IMR-90 (cell line): ENCODE data around the gene TRIM33. TPM values are rescaled to one million over a fixed set of nuclear protein-coding genes. Genes with fewer than 3 reads are reported as not detected.

Source experiments
- ATAC-seq: fragments of 200-7000 bp; cut with Tn5 transposase; 2 replicates; pipeline ENCODE4 v1.9.1; 2020; ENCODE audit warnings: low read depth, mild to moderate bottlenecking, moderate library complexity
- BruUV-seq: library from RNA; stranded (reverse); fragments of 400-500 nt; replicated peaks from 2 replicates; lab custom pipeline; 2021; lab: Mats Ljungman, UMichigan
- CTCF ChIA-PET: fragments of 300-600 bp; formaldehyde crosslinking; extraction: SDS; loops from one replicate; lab custom pipeline; 2021; ENCODE audit warnings: antibody characterized with exemption; lab: Yijun Ruan, JAX
- POLR2A ChIA-PET: fragments of 300-600 bp; sonication (Branson Sonifier 250); formaldehyde crosslinking; loops from one replicate; lab custom pipeline; 2022; ENCODE audit warnings: antibody characterized with exemption; ENCODE audit not compliant: unreplicated experiment; lab: Charles Lee
- DNase-seq: peaks from one replicate; pipeline ENCODE4 v3.0.0; 2013
- H2AFZ ChIP-seq: replicated peaks from 2 replicates; pipeline ENCODE3; 2013; ENCODE audit warnings: low read length, mild to moderate bottlenecking; ENCODE audit not compliant: poor library complexity
- H2AK5ac ChIP-seq: 2 replicates; pipeline ENCODE4 v1.6.1; 2013; ENCODE audit warnings: low read depth, low read length, inconsistent platforms
- H2AK9ac ChIP-seq: replicated peaks from 2 replicates; pipeline ENCODE3; 2013; ENCODE audit warnings: mild to moderate bottlenecking, low read depth, low read length, moderate library complexity; ENCODE audit not compliant: poor library complexity
- H2BK120ac ChIP-seq: 2 replicates; pipeline ENCODE4 v1.6.1; 2013; ENCODE audit warnings: low read depth, low read length, inconsistent platforms
- H2BK15ac ChIP-seq: 3 replicates; pipeline ENCODE4 v1.6.1; 2013; ENCODE audit warnings: low read depth, low read length, inconsistent platforms
- H2BK20ac ChIP-seq: 2 replicates; pipeline ENCODE4 v1.6.1; 2013; ENCODE audit warnings: low read depth, mild to moderate bottlenecking, inconsistent platforms, low read length, moderate library complexity
- H2BK5ac ChIP-seq: 2 replicates; pipeline ENCODE4 v1.6.1; 2013; ENCODE audit warnings: mild to moderate bottlenecking, low read depth, low read length, inconsistent platforms; ENCODE audit not compliant: poor library complexity, severe bottlenecking
- H3K14ac ChIP-seq: replicated peaks from 2 replicates; pipeline ENCODE4 v1.6.1; 2013; ENCODE audit warnings: low read depth, low read length, inconsistent platforms
- H3K18ac ChIP-seq: 2 replicates; pipeline ENCODE4 v1.6.1; 2013; ENCODE audit warnings: low read depth, low read length, control low read depth
- H3K23ac ChIP-seq: 2 replicates; pipeline ENCODE4 v1.6.1; 2013; ENCODE audit warnings: low read depth, low read length, inconsistent platforms
- H3K27ac ChIP-seq: 2 replicates; pipeline ENCODE4 v1.5.1; 2013; ENCODE audit warnings: mild to moderate bottlenecking, control low read depth, low read length; ENCODE audit not compliant: insufficient read depth
- H3K27me3 ChIP-seq: 2 replicates; pipeline ENCODE4 v1.6.1; 2013; ENCODE audit warnings: low read length; ENCODE audit not compliant: control insufficient read depth, insufficient read depth
- H3K36me3 ChIP-seq: 2 replicates; pipeline ENCODE4 v1.6.1; 2013; ENCODE audit warnings: low read length, mixed read lengths; ENCODE audit not compliant: control insufficient read depth, insufficient read depth
- H3K4ac ChIP-seq: 2 replicates; pipeline ENCODE4 v1.6.1; 2013; ENCODE audit warnings: low read depth, low read length, inconsistent platforms
- H3K4me1 ChIP-seq: 2 replicates; pipeline ENCODE4 v1.6.1; 2013; ENCODE audit warnings: low read length, mixed read lengths; ENCODE audit not compliant: control insufficient read depth, insufficient read depth
- H3K4me2 ChIP-seq: 2 replicates; pipeline ENCODE4 v1.6.1; 2013; ENCODE audit warnings: low read depth, mild to moderate bottlenecking, control low read depth, low read length, moderate library complexity
- H3K4me3 ChIP-seq: 2 replicates; pipeline ENCODE4 v1.5.1; 2013; ENCODE audit warnings: low read depth, mild to moderate bottlenecking, control low read depth, low read length, moderate library complexity; ENCODE audit not compliant: insufficient read depth
- H3K56ac ChIP-seq: 2 replicates; pipeline ENCODE4 v1.6.1; 2013; ENCODE audit warnings: low read length, inconsistent platforms; ENCODE audit not compliant: insufficient read depth; ENCODE audit errors: extremely low read depth
- H3K79me1 ChIP-seq, 2 experiments: 2 replicates each; pipeline ENCODE4 v1.6.1; 2013; ENCODE audit warnings: low read length in 2 of 2, inconsistent platforms in 1 of 2, low read depth in 1 of 2
- H3K9ac ChIP-seq: 2 replicates; pipeline ENCODE4 v1.6.1; 2013; ENCODE audit warnings: low read depth, low read length, control low read depth
- H3K9me1 ChIP-seq: 2 replicates; pipeline ENCODE4 v1.6.1; 2013; ENCODE audit warnings: low read length, inconsistent platforms; ENCODE audit not compliant: insufficient read depth
- H3K9me3 ChIP-seq: 2 replicates; pipeline ENCODE4 v1.6.1; 2013; ENCODE audit warnings: low read length; ENCODE audit not compliant: control insufficient read depth, insufficient read depth
- H4K20me1 ChIP-seq: 2 replicates; pipeline ENCODE4 v1.6.1; 2013; ENCODE audit warnings: low read length, inconsistent platforms; ENCODE audit not compliant: insufficient read depth
- H4K5ac ChIP-seq: 2 replicates; pipeline ENCODE4 v1.6.1; 2013; ENCODE audit warnings: mild to moderate bottlenecking, low read depth, low read length, control low read depth
- H4K8ac ChIP-seq, 2 experiments: 2 replicates each; pipeline ENCODE4 v1.6.1; 2013; ENCODE audit warnings: low read depth in 2 of 2, low read length in 2 of 2, control low read depth in 1 of 2, inconsistent platforms in 1 of 2
- H4K91ac ChIP-seq: 2 replicates; pipeline ENCODE4 v1.6.1; 2013; ENCODE audit warnings: low read depth, low read length, inconsistent platforms; ENCODE audit not compliant: insufficient read depth
- FOS ChIP-seq: fragments of 150-350 bp; IDR thresholded peaks from 2 replicates; pipeline ENCODE4 v1.6.1; 2016; ENCODE audit warnings: low read depth, low read length
- MAFK ChIP-seq: IDR thresholded peaks from 2 replicates; pipeline ENCODE4 v1.6.1; 2012; ENCODE audit warnings: low read depth, low read length, improper control_type of control experiment
- WGBS, 2 experiments: methylation state at CpG; one replicate each; pipeline versions ENCODE4 v1.1.5 to v1.1.7; 2013; ENCODE audit warnings: missing lambda C conversion rate in 2 of 2; ENCODE audit not compliant: insufficient read length in 1 of 2; ENCODE audit errors: extremely low coverage in 2 of 2; 5-methylcytosine and 5-hydroxymethylcytosine counted together
- dilution Hi-C: fragments of 300-500 bp; cut with HindIII; formaldehyde crosslinking; loops from one replicate; pipeline ENCODE4 v1.14.3; 2018; ENCODE audit warnings: low sequenced_read_pairs; ENCODE audit not compliant: unreplicated experiment
- in situ Hi-C: fragments of 300-500 bp; cut with MboI; formaldehyde crosslinking; loops from 3 replicates; pipeline ENCODE4 v1.14.3; 2019; ENCODE audit warnings: low sequenced_read_pairs, inconsistent platforms, mixed read lengths
- intact Hi-C: fragments of 100-400 bp; cut with micrococcal nuclease; formaldehyde crosslinking; loops from 2 replicates; pipeline ENCODE4 v1.10.0; 2022
- polyA plus RNA-seq, 3 experiments: library from polyadenylated mRNA; depleted of rRNA; stranded (reverse); fragments of >200 nt; gene quantifications; 2 replicates each; pipeline ENCODE4 v1.2.3, GENCODE V29; 2012; ENCODE audit warnings: low replicate concordance in 1 of 3
- total RNA-seq: library from RNA; depleted of rRNA; stranded (reverse); fragments of >200 nt; gene quantifications from 2 replicates; pipeline ENCODE4 v1.2.3, GENCODE V29; 2012

The TRIM33 gene
- total and polyA plus RNA-seq, 2 of the 4 experiments (the other 2 are of a cell fraction), result 9.5 to 40.1 TPM

DNA sequence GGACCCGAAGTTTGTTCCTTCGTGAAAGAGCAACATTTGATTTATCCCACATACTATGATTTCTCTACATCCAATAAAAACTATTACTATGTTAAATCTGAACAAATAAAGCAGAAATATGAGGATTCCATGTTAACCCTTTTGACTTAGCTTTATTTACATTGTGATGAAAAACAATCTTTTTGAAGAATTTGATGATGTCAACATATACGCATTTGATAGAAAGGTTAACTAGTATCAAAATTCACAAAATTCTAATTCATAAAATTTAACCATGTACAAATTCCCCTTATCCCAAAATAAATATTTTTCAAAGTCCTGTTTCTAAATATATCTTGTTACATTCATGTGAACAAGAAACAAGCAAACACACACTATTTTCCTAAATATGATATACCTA, 74.2 kb downstream of the TRIM33 start:
- ChIA-PET POLR2A (no interaction called here), CTCF (no interaction called here)
- 0 out of 2 replicates have a peak, but pooled peaks cover 6% of the 10 kb centered on the region for H3K9me1 ChIP-seq
- TF ChIP-seq FOS, result no peak
- 0 out of 2 replicates have a peak, but pooled peaks have one; percentile 10 for TF ChIP-seq MAFK
- no peak overlapping the region for H3K23ac ChIP-seq
- dilution Hi-C loops (no loop called here), in situ Hi-C loops (no loop called here), intact Hi-C loops (no loop called here)
- WGBS, 2 experiments, result no CpG with 5 or more reads among the region's 3 CpGs
- no peak overlapping the region for H2AK9ac ChIP-seq
- no peak overlapping the region for H3K56ac ChIP-seq
- ATAC-seq (no peak), DNase-seq (no peak)
- H4K20me1 ChIP-seq, result no peaks in the 10 kb centered on the region
- no peak overlapping the region for H3K4me3 ChIP-seq
- no peak overlapping the region for H3K4me2 ChIP-seq
- H3K18ac ChIP-seq, result no peak overlapping the region
- H3K79me1 ChIP-seq, result peaks cover 9 to 23% of the 10 kb centered on the region in 2 experiments; a peak in 3 of 4 replicates
- no peak overlapping the region for H4K91ac ChIP-seq
- H2AFZ ChIP-seq, result no peak overlapping the region
- H3K9ac ChIP-seq, result no peak overlapping the region
- peaks cover 5% of the 10 kb centered on the region for H3K36me3 ChIP-seq
- no peak overlapping the region for H4K8ac ChIP-seq
- H2AK5ac ChIP-seq, result no peak overlapping the region
- H2BK20ac ChIP-seq, result no peak overlapping the region
- no peak overlapping the region for H3K14ac ChIP-seq
- BruUV-seq, result no TSS peak
- no peaks in the 10 kb centered on the region for H3K27me3 ChIP-seq
- H3K27ac ChIP-seq, result no peak overlapping the region
- no peak overlapping the region for H2BK5ac ChIP-seq
- no peak overlapping the region for H2BK120ac ChIP-seq
- no peak overlapping the region for H2BK15ac ChIP-seq
- no peak overlapping the region for H4K5ac ChIP-seq
- H3K4me1 ChIP-seq, result no peaks in the 10 kb centered on the region
- H3K9me3 ChIP-seq, result no peaks in the 10 kb centered on the region
- H3K4ac ChIP-seq, result no peak overlapping the region
